IPS DF 4.7 (cell line): ENCODE data around the gene PROZ.
A peak's percentile ranks its signal among the peaks of the same experiment; 100 is the strongest.

Source experiments
- DNase-seq: peaks from one replicate; pipeline ENCODE4 v3.0.0-alpha.2; 2013; ENCODE audit warnings: low spot score; ENCODE audit errors: extremely low read depth

Gene PROZ

GRCh38 chr13:113204378-113204734 is 45.9 kb downstream of the PROZ start:
- no peak for DNase-seq

DNA sequence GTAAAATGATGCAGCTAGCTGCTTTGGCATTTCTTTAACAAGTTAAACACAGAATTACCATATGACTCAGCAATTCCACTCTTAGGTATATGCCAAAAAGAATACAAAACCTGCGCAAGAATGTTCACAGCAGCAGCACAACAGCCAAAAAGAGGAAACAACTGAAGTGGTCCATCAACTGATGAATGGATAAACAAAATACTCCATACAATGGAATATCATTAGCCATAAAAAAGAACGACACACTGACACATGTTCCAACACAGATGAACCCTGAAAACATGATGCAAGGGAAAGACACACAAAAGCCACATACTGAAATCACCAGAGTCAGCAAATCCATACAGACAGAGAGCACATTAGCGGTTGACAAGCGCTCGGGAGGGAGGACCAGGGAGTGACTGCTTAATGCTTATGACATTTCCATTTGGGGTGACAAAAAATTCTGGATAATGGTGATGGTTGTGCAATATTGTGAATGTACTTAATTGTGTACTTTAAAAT is 47.0 kb downstream of the PROZ start:
- DNase-seq: no peak

- no peak for DNase-seq
Measured at GRCh38 chr13:113207460-113207859, 49.0 kb downstream of the PROZ start.

DNA sequence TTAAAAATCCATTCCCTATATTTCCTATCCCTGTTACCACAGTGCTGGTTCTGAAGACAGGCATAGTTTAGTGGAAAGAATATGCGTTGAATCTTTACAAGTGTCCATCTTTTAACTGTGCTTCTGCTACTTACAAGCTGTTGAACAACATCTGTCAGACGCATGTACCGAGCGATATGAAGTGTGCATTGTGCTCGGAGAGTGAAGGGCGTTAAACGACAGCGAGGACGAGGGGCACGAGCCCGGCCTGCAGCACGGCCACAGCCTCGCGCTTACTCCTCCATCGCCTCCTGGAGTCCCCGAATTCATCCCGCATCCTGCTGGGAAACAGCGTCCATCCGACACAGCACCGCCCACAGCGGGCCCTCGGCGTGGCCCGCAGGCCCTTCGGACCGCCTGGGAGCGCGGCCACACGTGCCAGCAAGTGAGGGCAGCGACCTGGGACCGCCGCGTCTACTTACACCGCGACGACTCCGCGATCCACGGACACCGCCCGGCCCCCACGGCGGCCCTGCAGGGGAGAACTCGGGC is 49.5 kb downstream of the PROZ start:
- DNase-seq: no peak

DNA sequence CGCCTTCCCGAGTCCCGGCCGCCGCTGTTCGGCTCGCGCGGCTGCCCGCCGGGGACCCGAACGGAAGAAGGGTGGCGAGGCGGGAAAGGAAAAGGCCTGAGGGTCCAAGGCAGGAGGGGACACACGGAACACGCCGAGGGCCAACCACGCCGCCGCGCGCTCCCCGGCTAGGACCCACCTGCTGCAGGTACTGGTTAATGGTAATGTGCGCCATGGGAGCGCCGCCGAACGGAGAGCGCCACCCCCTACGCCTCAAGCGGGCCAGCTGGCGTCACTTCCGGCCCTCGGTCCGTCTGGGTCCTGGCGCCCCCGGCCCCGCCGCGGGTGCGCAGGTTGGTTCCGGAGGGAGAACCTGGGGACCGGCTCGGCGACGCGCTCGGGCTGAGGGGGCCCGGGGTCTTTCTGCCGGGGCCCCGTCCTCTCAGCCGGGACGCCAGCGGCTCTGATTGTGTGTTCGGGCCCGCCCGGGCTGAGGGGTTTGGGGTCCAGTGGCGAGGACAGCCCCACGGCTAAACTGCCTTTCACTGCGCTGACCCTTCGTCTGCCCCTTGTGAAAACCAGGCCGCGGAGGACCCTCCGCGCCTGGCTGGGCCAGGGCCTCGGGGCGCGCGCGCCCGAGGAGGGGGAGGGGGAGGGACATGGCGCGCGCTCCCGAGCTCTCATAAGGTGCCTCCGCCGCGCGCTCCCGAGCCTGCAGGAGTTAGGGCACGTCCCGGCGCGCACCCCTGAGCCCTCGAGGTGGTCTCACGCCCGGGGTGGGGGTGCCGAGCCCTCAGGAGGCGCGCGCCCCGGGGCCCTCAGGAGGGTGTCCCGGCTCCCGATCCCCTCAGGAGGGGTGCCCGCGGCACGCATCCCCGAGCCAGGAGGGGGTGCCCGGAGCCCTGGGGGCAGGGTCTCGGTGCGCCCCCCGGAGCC is 50.2 kb downstream of the PROZ start, which contains the start of gene PCID2:
TSS of gene PCID2 (minus strand) at position 249 of the 915 bp plus-strand sequence. CDS start at position 214, 35 bp downstream.
- DNase-seq: peak; percentile 58

- no peak for DNase-seq
Measured at GRCh38 chr13:113209336-113209758, 50.9 kb downstream of the PROZ start, which contains the start of gene CUL4A. CUL4A (plus strand) TSS chr13:113209613; CDS start chr13:113209628, 15 bp downstream.

GRCh38 chr13:113209759-113210421 is 51.4 kb downstream of the PROZ start:
- DNase-seq: no peak

- no peak for DNase-seq
Measured at GRCh38 chr13:113210833-113211232, 52.4 kb downstream of the PROZ start.

DNA sequence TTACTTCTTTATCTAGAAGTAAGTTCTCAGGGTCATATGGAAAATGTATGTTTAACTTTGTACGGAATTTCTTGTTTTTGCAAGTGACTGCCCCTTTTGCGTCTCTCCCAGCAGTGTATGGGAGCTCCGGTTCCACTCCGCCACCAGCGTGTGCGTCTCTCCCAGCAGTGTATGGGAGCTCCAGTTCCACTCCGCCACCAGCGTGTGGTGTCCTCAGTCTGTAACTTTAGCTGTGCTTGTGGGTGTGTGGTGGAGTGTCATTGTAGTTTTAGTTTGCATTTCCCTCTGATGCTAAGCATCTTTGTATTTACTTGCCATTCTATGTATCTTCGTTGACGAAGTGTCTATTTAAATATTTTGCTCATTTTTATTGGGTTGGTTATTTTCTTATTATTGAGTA is 53.3 kb downstream of the PROZ start:
- no peak for DNase-seq

DNA sequence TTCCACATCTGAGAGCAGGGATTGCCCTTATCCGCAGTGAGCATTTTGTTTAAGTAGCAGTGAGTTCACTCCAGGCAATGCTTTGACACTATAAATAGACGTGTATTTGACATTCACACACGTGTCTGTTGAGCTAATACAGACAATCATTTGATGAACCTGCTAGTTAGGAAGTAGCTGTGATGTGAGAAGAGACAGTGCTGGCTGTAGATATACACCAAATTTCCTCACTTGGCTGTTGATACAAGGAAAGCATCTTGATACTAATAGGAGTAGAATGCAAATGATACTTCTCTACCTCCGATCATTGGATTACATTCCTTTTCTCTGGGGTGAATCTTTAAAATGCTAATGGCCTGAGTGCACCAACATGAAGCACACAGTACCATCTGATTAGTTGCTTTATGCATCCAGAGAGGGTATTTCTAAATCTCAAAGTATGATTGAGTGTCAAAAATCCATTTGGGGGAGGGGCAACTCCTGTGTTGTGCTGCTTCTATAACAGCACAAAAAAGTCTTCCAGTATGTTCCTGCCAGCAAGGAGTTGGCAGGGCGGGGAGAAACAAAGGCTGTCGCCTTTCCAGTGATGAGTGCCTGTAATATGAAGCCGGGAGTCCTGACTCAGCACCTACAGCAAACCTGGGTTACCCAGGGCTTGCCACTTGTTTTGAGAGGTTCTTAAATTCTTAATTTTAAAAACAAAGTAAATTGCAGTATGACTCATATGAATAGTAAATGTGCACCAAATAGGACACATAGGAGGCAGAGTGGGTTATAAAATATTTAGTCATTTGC is 58.0 kb downstream of the PROZ start:
- no peak for DNase-seq

- DNase-seq: no peak
Measured at GRCh38 chr13:113218586-113218985, 60.1 kb downstream of the PROZ start.

DNA sequence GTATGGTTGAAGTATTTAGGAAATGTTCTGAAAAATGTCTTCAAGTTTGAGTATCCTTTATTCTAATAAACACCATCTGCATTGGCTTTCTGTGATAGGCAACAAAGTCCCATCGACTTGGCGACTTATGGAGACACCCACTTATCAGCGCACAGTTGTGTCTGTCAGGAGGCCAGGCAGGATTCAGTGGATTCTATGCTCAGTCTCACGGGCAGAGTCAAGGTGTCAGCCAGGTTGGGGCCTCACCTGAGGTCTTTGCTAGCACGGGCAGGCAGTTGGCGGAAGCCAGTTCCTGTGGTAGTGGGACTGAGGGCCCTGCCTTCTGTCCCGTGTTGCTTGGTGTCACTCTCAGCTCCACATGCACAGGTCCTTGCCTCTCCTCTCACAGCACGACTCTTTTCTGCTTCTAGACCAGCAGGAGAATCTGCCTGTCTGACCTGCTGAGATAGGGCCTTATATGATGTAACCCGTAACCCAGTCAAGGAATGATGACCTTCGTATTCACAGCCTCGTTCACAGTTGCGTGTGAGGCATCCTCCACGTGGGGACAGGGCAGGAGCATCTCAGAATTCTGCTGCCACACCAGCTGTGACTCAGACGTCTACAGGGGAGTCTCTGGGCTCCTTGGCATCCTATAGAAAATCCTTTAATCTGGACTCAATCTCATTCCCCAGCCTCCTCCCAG is 61.0 kb downstream of the PROZ start:
- no peak for DNase-seq

- no peak for DNase-seq
Measured at GRCh38 chr13:113220141-113220598, 61.7 kb downstream of the PROZ start.

GRCh38 chr13:113220877-113221276 is 62.4 kb downstream of the PROZ start:
- DNase-seq: no peak
